Peyer's patch (tissue), 4 donors: ENCODE results near the gene RPL19.

ENCODE experiments used
- POLR2A ChIP-seq, 2 donors: fragments of 450-650 bp; IDR thresholded peaks; one replicate each; pipeline ENCODE4 v1.5.1; 2017; ENCODE audit warnings: antibody characterized with exemption in 2 of 2, mild to moderate bottlenecking in 2 of 2, moderate library complexity in 2 of 2
- TF ChIP-seq, protein P1 (sequence below), 6 experiments: fragments of 450-650 bp in 4 of 6; fragments of 200-600 bp in 2 of 6; sonication (generic) in 1 of 6; IDR thresholded peaks; one replicate each; pipeline ENCODE4 v1.5.1; 2017 to 2019; ENCODE audit warnings: antibody characterized with exemption in 6 of 6, mild to moderate bottlenecking in 3 of 6, moderate library complexity in 1 of 6

DNA sequence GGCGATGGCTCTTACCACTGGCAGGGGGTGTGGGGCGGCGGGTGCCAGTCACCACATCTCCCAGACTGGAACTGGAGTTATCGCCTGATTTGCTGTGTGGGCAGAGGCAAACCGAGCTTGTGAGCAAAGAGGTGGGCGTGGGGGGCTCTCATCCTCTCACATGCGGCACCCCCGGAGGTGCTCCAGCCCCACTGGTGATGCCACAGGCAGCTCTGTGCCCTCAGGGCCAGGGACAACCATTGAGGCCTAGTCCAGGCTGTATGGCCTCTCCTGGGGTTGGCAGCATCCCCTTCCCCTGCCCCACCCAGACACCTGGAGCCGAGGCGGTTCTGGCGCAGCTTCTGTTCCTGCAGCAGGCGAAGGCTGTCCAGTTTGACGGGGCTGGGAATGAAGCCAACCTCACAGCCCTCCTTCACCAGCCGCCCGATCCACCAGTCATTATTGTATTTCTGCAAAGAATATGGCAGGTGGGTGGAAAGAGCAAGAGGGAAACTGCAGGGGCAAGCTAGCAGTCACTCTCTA is 13.5 kb upstream of the RPL19 start:
- TF ChIP-seq, protein P1, sequence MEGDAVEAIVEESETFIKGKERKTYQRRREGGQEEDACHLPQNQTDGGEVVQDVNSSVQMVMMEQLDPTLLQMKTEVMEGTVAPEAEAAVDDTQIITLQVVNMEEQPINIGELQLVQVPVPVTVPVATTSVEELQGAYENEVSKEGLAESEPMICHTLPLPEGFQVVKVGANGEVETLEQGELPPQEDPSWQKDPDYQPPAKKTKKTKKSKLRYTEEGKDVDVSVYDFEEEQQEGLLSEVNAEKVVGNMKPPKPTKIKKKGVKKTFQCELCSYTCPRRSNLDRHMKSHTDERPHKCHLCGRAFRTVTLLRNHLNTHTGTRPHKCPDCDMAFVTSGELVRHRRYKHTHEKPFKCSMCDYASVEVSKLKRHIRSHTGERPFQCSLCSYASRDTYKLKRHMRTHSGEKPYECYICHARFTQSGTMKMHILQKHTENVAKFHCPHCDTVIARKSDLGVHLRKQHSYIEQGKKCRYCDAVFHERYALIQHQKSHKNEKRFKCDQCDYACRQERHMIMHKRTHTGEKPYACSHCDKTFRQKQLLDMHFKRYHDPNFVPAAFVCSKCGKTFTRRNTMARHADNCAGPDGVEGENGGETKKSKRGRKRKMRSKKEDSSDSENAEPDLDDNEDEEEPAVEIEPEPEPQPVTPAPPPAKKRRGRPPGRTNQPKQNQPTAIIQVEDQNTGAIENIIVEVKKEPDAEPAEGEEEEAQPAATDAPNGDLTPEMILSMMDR (IDR thresholded peaks at IDR 0.05), result no peak
- no peak for TF ChIP-seq POLR2A (IDR thresholded peaks at IDR 0.05)
